Trophoblast cell (in vitro differentiated cells and primary cell): ENCODE results near the gene MSI1.
"Not testable (repeated sequence)": the region's sequence is repeated elsewhere in the genome, so short reads cannot be mapped to it uniquely, and the experiment has no call there.

Experiments used
- DNase-seq, 2 donors: peaks; one replicate each; pipeline ENCODE4 v3.0.0-alpha.2; 2016
- H2AFZ ChIP-seq: 2 replicates; pipeline ENCODE4 v1.6.1; 2013; ENCODE audit warnings: low read length, moderate library complexity, mild to moderate bottlenecking; ENCODE audit not compliant: insufficient read depth, poor library complexity
- H2AK5ac ChIP-seq: 2 replicates; pipeline ENCODE4 v1.6.1; 2013; ENCODE audit warnings: mild to moderate bottlenecking, low read length
- H2BK120ac ChIP-seq: 2 replicates; pipeline ENCODE4 v1.6.1; 2013; ENCODE audit warnings: low read length, mild to moderate bottlenecking, moderate library complexity; ENCODE audit not compliant: insufficient read depth, poor library complexity
- H2BK12ac ChIP-seq: 2 replicates; pipeline ENCODE4 v1.6.1; 2013; ENCODE audit warnings: mild to moderate bottlenecking, low read length, moderate library complexity
- H2BK5ac ChIP-seq: 2 replicates; pipeline ENCODE4 v1.6.1; 2013; ENCODE audit warnings: low read length, low read depth, moderate library complexity, mild to moderate bottlenecking; ENCODE audit not compliant: poor library complexity
- H3K14ac ChIP-seq: 2 replicates; pipeline ENCODE4 v1.6.1; 2013; ENCODE audit warnings: mild to moderate bottlenecking, low read length
- H3K18ac ChIP-seq: 2 replicates; pipeline ENCODE4 v1.6.1; 2013; ENCODE audit warnings: mild to moderate bottlenecking, low read length
- H3K23ac ChIP-seq: 2 replicates; pipeline ENCODE4 v1.6.1; 2013; ENCODE audit warnings: low read length
- H3K27ac ChIP-seq: 2 replicates; pipeline ENCODE4 v1.5.1; 2013; ENCODE audit warnings: low read depth, mild to moderate bottlenecking, inconsistent platforms, low read length, moderate library complexity
- H3K27me3 ChIP-seq: 2 replicates; pipeline ENCODE4 v1.6.1; 2013; ENCODE audit warnings: inconsistent platforms, mild to moderate bottlenecking, low read length, moderate library complexity; ENCODE audit not compliant: insufficient read depth
- H3K36me3 ChIP-seq, 2 experiments: 1 replicate in 1 of 2; 2 replicates in 1 of 2; pipeline ENCODE4 v1.6.1; 2013; ENCODE audit warnings: low read length in 2 of 2, mild to moderate bottlenecking in 2 of 2, moderate library complexity in 1 of 2; ENCODE audit not compliant: insufficient read depth in 2 of 2, control insufficient read depth in 1 of 2
- H3K4ac ChIP-seq: 2 replicates; pipeline ENCODE4 v1.6.1; 2013; ENCODE audit warnings: low read depth, mild to moderate bottlenecking, low read length, moderate library complexity
- H3K4me1 ChIP-seq, 2 experiments: 1 replicate in 1 of 2; 2 replicates in 1 of 2; pipeline ENCODE4 v1.6.1; 2013; ENCODE audit warnings: low read length in 2 of 2, mild to moderate bottlenecking in 2 of 2, moderate library complexity in 1 of 2; ENCODE audit not compliant: insufficient read depth in 2 of 2, control insufficient read depth in 1 of 2
- H3K4me2 ChIP-seq: 2 replicates; pipeline ENCODE4 v1.6.1; 2013; ENCODE audit warnings: inconsistent platforms, mild to moderate bottlenecking, low read length, moderate library complexity
- H3K4me3 ChIP-seq: 2 replicates; pipeline ENCODE4 v1.5.1; 2013; ENCODE audit warnings: mild to moderate bottlenecking, low read depth, low read length, inconsistent platforms
- H3K79me1 ChIP-seq: one replicate; pipeline ENCODE4 v1.6.1; 2013; ENCODE audit warnings: low read length
- H3K79me2 ChIP-seq: 2 replicates; pipeline ENCODE4 v1.6.1; 2013; ENCODE audit warnings: low read length, mild to moderate bottlenecking; ENCODE audit not compliant: control insufficient read depth, insufficient read depth, poor library complexity
- H3K9ac ChIP-seq: 2 replicates; pipeline ENCODE4 v1.6.1; 2013; ENCODE audit warnings: mild to moderate bottlenecking, low read length
- H3K9me3 ChIP-seq: 2 replicates; pipeline ENCODE4 v1.6.1; 2013; ENCODE audit warnings: low read depth, mild to moderate bottlenecking, control low read depth, inconsistent platforms, low read length; ENCODE audit not compliant: insufficient read depth
- H4K12ac ChIP-seq: 2 replicates; pipeline ENCODE4 v1.6.1; 2013; ENCODE audit warnings: low read depth, mild to moderate bottlenecking, low read length, moderate library complexity
- H4K8ac ChIP-seq: 2 replicates; pipeline ENCODE4 v1.6.1; 2013; ENCODE audit warnings: low read depth, mild to moderate bottlenecking, low read length, moderate library complexity
- H4K91ac ChIP-seq: one replicate; pipeline ENCODE4 v1.6.1; 2013; ENCODE audit warnings: low read depth, mild to moderate bottlenecking, low read length, moderate library complexity
- WGBS: extraction: QIAGEN DNeasy Blood & Tissue Kit; methylation state at CpG from one replicate; pipeline ENCODE4 v1.1.7; 2013; ENCODE audit warnings: missing lambda C conversion rate; ENCODE audit not compliant: insufficient read length, insufficient coverage; ENCODE audit errors: extremely low coverage; 5-methylcytosine and 5-hydroxymethylcytosine counted together

The MSI1 gene

DNA sequence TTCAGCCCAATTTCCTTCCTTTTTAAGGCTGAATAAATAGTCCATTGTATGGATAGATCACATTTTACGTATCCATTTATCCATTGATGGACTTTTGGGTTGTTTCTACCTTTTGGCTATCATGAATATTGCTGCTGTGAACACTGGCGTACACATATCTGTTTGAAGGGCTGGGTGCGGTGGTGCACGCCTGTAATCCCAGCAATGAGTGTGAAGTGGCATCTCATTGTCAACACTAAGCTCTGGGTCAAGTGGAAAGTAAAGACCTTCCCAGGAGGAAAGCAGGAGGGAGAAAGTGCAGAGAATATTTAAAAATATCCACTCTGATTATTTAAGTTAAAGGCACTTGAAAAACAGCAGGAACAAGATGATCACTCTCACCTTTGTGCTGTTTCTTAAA, 29.7 kb downstream of the MSI1 start:
- Histone ChIP-seq H4K12ac (no peak overlapping the region), H3K4me3 (no peak overlapping the region), H3K36me3 (peaks cover 1 to 5% of the 10 kb centered on the region in 2 experiments), H3K27me3 (no peaks in the 10 kb centered on the region), H3K79me2 (no peaks in the 10 kb centered on the region), H3K4me1 (no peaks in the 10 kb centered on the region), H3K23ac (no peak overlapping the region), H2BK12ac (no peak overlapping the region), H2BK5ac (no peak overlapping the region), H3K9ac (no peak overlapping the region), H3K14ac (no peak overlapping the region), H3K9me3 (peaks cover 6% of the 10 kb centered on the region), H2AK5ac (no peak overlapping the region), H4K8ac (no peak overlapping the region), H3K4me2 (no peak overlapping the region), H2AFZ (no peak overlapping the region), H3K4ac (no peak overlapping the region), H2BK120ac (no peak overlapping the region), H4K91ac (no peak overlapping the region), H3K79me1 (no peaks in the 10 kb centered on the region), H3K18ac (no peak overlapping the region), H3K27ac (no peak overlapping the region)
- no peak for DNase-seq
- WGBS, result no CpG with 5 or more reads among the region's 4 CpGs

- H2BK5ac ChIP-seq, result no peak overlapping the region
- no peak overlapping the region for H3K14ac ChIP-seq
- no peak overlapping the region for H2BK12ac ChIP-seq
- H3K4me3 ChIP-seq, result no peak overlapping the region
- no peak overlapping the region for H3K9ac ChIP-seq
- H3K4ac ChIP-seq, result no peak overlapping the region
- no peak overlapping the region for H3K18ac ChIP-seq
- no peak overlapping the region for H4K8ac ChIP-seq
- DNase-seq, result no peak
- no peak overlapping the region for H4K91ac ChIP-seq
- H3K4me2 ChIP-seq, result no peak overlapping the region
- no peak overlapping the region for H3K27ac ChIP-seq
- H3K79me2 ChIP-seq, result no peaks in the 10 kb centered on the region
- no peaks in the 10 kb centered on the region for H3K36me3 ChIP-seq
- H3K79me1 ChIP-seq, result no peaks in the 10 kb centered on the region
- no peak overlapping the region for H2AFZ ChIP-seq
- H3K4me1 ChIP-seq, result no peaks in the 10 kb centered on the region
- H2BK120ac ChIP-seq, result no peak overlapping the region
- no peaks in the 10 kb centered on the region for H3K27me3 ChIP-seq
- WGBS, result no CpG with 5 or more reads among the region's 2 CpGs
- no peak overlapping the region for H2AK5ac ChIP-seq
- H4K12ac ChIP-seq, result no peak overlapping the region
- H3K23ac ChIP-seq, result no peak overlapping the region
- peaks cover 6% of the 10 kb centered on the region for H3K9me3 ChIP-seq
These were observed 31.2 kb downstream of the MSI1 start for GRCh38 chr12:120337730-120338129.

DNA sequence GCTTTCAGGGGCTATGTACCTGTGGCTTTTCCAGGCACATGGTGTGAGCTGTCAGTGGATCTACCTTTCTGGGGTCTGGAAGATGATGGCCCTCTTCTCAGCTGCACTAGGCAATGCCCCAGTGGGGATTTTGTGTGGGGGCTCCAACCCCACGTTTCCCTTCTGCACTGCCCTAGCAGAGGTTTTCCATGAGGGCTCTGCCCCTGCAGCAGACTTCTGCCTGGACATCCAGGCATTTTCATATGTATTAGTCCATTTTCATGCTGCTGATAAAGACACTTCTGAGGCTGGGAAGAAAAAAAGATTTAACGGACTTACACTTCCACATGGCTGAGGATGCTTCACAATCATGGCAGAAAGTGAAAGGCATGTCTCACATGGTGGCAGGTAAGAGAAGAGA, 32.6 kb downstream of the MSI1 start:
- H3K9ac ChIP-seq, H3K27me3 ChIP-seq, H2AK5ac ChIP-seq, H3K27ac ChIP-seq, H2BK12ac ChIP-seq, H3K4me2 ChIP-seq, H4K12ac ChIP-seq, H2BK120ac ChIP-seq, H3K79me2 ChIP-seq, H3K14ac ChIP-seq, H4K91ac ChIP-seq, H3K79me1 ChIP-seq, H3K36me3 ChIP-seq, H2AFZ ChIP-seq, H3K18ac ChIP-seq, H3K23ac ChIP-seq, DNase-seq, H3K4ac ChIP-seq, H3K4me1 ChIP-seq, H3K4me3 ChIP-seq, H4K8ac ChIP-seq, H2BK5ac ChIP-seq, H3K9me3 ChIP-seq: not testable (repeated sequence)
- no CpG with 5 or more reads among the region's 2 CpGs for WGBS

DNA sequence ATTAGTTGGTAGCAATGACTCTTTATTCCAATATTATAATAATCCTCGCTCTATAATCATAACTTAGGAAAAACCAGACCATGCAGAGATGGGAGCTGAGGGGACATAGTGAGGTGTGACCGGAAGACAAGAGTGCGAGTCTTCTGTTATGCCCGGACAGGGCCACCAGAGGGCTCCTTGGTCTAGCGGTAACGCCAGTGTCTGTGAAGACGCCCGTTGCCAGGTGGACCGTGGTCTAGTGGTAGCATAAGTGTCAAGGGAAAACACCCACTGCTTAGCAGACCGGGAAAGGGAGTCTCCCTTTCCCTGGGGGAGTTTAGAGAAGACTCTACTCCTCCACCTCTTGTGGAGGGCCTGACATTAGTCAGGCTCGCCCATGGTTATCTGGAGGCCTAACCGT, 33.5 kb downstream of the MSI1 start:
- not testable (repeated sequence) for H3K4me1 ChIP-seq, H4K12ac ChIP-seq, H2AFZ ChIP-seq, H2AK5ac ChIP-seq, H2BK12ac ChIP-seq, H3K36me3 ChIP-seq, H2BK5ac ChIP-seq, H4K8ac ChIP-seq, H3K18ac ChIP-seq, H2BK120ac ChIP-seq, H3K27me3 ChIP-seq, H3K79me2 ChIP-seq, H3K9ac ChIP-seq, H3K9me3 ChIP-seq, H4K91ac ChIP-seq, H3K4me3 ChIP-seq, H3K4me2 ChIP-seq, H3K14ac ChIP-seq, H3K79me1 ChIP-seq, H3K27ac ChIP-seq, H3K4ac ChIP-seq, H3K23ac ChIP-seq
- peak; percentile 58 to 82 for DNase-seq
- WGBS, result no CpG with 5 or more reads among the region's 12 CpGs
